HuH-7 (cell line): ENCODE measurements around the gene TEX38.
"Not testable (repeated sequence)": the region's sequence is repeated elsewhere in the genome, so short reads cannot be mapped to it uniquely, and the experiment has no call there.

Experiments
- DNase-seq: peaks from one replicate; pipeline ENCODE4 v3.0.0; 2011; ENCODE audit warnings: low spot score

The TEX38 gene

GRCh38 chr1:46687921-46688509 lies 16.4 kb downstream of the TEX38 start:
- DNase-seq: no peak

- no peak for DNase-seq
Observed at GRCh38 chr1:46689356-46689755, 17.7 kb downstream of the TEX38 start.

- DNase-seq: no peak
Observed at GRCh38 chr1:46689897-46690296, 18.2 kb downstream of the TEX38 start.

- DNase-seq: no peak
Observed at GRCh38 chr1:46690931-46691421, 19.3 kb downstream of the TEX38 start.

- no peak for DNase-seq
Observed at GRCh38 chr1:46691997-46692790, 20.5 kb downstream of the TEX38 start.

GRCh38 chr1:46692811-46693770 lies 21.4 kb downstream of the TEX38 start:
- DNase-seq: no peak

- not testable (repeated sequence) for DNase-seq
Observed at GRCh38 chr1:46694676-46695075, 23.0 kb downstream of the TEX38 start.

- no peak for DNase-seq
Observed at GRCh38 chr1:46697053-46697452, 25.4 kb downstream of the TEX38 start.

GRCh38 chr1:46699666-46700065 lies 28.0 kb downstream of the TEX38 start:
- no peak for DNase-seq

- DNase-seq: no peak
Observed at GRCh38 chr1:46703927-46704641, 32.4 kb downstream of the TEX38 start.

- DNase-seq: no peak
Observed at GRCh38 chr1:46705408-46705807, 33.8 kb downstream of the TEX38 start.

- no peak for DNase-seq
Observed at GRCh38 chr1:46708121-46708520, 36.5 kb downstream of the TEX38 start.

GRCh38 chr1:46714976-46715375 lies 43.3 kb downstream of the TEX38 start:
- DNase-seq: no peak

GRCh38 chr1:46717654-46718053 lies 46.0 kb downstream of the TEX38 start:
- DNase-seq: no peak

GRCh38 chr1:46718340-46718726 lies 46.7 kb downstream of the TEX38 start:
- no peak for DNase-seq

- peak; percentile 97 for DNase-seq
Observed at GRCh38 chr1:46718727-46719622, 47.3 kb downstream of the TEX38 start, which contains the start of gene EFCAB14. EFCAB14 (minus strand) TSS chr1:46719114; CDS start chr1:46718087, 1,027 bp downstream.

GRCh38 chr1:46719689-46720088 lies 48.0 kb downstream of the TEX38 start:
- DNase-seq: no peak

- not testable (repeated sequence) for DNase-seq
Observed at GRCh38 chr1:46720319-46720718, 48.7 kb downstream of the TEX38 start.

GRCh38 chr1:46721204-46721603 lies 49.5 kb downstream of the TEX38 start:
- no peak for DNase-seq

GRCh38 chr1:46721686-46722205 lies 50.1 kb downstream of the TEX38 start:
- no peak for DNase-seq
